Keratinocyte (primary cell): ENCODE data around the gene TAOK3. TPM values are rescaled to one million over a fixed set of nuclear protein-coding genes. Genes with fewer than 3 reads are reported as not detected.

Experiments
- DNase-seq: peaks from one replicate; pipeline ENCODE4 v3.0.0-alpha.2; 2011; ENCODE audit warnings: low read depth, missing footprints, low spot score
- FAIRE-seq: peaks from 2 replicates; lab custom pipeline; 2011; peaks lifted over from hg19 to GRCh38; lab: Jason Lieb, UNC
- H2AFZ ChIP-seq: 2 replicates; pipeline ENCODE4 v1.6.0; 2012; ENCODE audit warnings: low read length, control low read depth, inconsistent platforms; ENCODE audit not compliant: control insufficient read depth
- H3K27ac ChIP-seq: 2 replicates; pipeline ENCODE4 v1.5.1; 2011; ENCODE audit warnings: low read length; ENCODE audit not compliant: control insufficient read depth, insufficient read depth
- H3K27me3 ChIP-seq: 3 replicates; pipeline ENCODE4 v1.6.0; 2011; ENCODE audit warnings: low read length; ENCODE audit not compliant: control insufficient read depth, insufficient read depth; ENCODE audit errors: extremely low read depth
- H3K36me3 ChIP-seq, 2 experiments: 2 replicates in 1 of 2; 3 replicates in 1 of 2; pipeline ENCODE4 v1.5.1; 2011; ENCODE audit warnings: low read length in 2 of 2, mild to moderate bottlenecking in 1 of 2; ENCODE audit not compliant: control insufficient read depth in 2 of 2, insufficient read depth in 2 of 2; ENCODE audit errors: extremely low read depth in 1 of 2
- H3K4me1 ChIP-seq: 3 replicates; pipeline ENCODE4 v1.5.1; 2011; ENCODE audit warnings: low read length; ENCODE audit not compliant: control insufficient read depth, insufficient read depth; ENCODE audit errors: extremely low read depth
- H3K4me2 ChIP-seq: 3 replicates; pipeline ENCODE4 v1.6.0; 2011; ENCODE audit warnings: low read depth, low read length; ENCODE audit not compliant: control insufficient read depth, insufficient read depth; ENCODE audit errors: extremely low read depth
- H3K4me3 ChIP-seq, 3 experiments: fragments of 200-600 bp in 1 of 3; sonication (generic) in 1 of 3; 2 replicates in 2 of 3; 3 replicates in 1 of 3; pipeline ENCODE4 v1.5.1; 2011 to 2016; ENCODE audit warnings: low read length in 3 of 3, mild to moderate bottlenecking in 3 of 3, control low read depth in 2 of 3, inconsistent platforms in 1 of 3, low read depth in 1 of 3, mixed read lengths in 1 of 3, mixed run types in 1 of 3, moderate library complexity in 1 of 3; ENCODE audit not compliant: control insufficient read depth in 2 of 3, insufficient read depth in 2 of 3; ENCODE audit errors: extremely low read depth in 1 of 3
- H3K79me2 ChIP-seq: 2 replicates; pipeline ENCODE4 v1.6.0; 2012; ENCODE audit warnings: low read length; ENCODE audit not compliant: control insufficient read depth, insufficient read depth
- H3K9ac ChIP-seq: 3 replicates; pipeline ENCODE4 v1.6.0; 2011; ENCODE audit warnings: low read length; ENCODE audit not compliant: control insufficient read depth, insufficient read depth; ENCODE audit errors: extremely low read depth
- H3K9me1 ChIP-seq: 3 replicates; pipeline ENCODE4 v1.6.0; 2011; ENCODE audit warnings: low read length; ENCODE audit not compliant: control insufficient read depth, insufficient read depth; ENCODE audit errors: extremely low read depth
- H3K9me3 ChIP-seq: 2 replicates; pipeline ENCODE4 v1.5.1; 2012; ENCODE audit warnings: low read depth, low read length; ENCODE audit not compliant: control insufficient read depth
- H4K20me1 ChIP-seq: 3 replicates; pipeline ENCODE4 v1.6.0; 2011; ENCODE audit warnings: low read length; ENCODE audit not compliant: control insufficient read depth, insufficient read depth; ENCODE audit errors: extremely low read depth
- EZH2 ChIP-seq: IDR thresholded peaks from one replicate; pipeline ENCODE4 v1.6.1; 2012; ENCODE audit warnings: inconsistent platforms, mild to moderate bottlenecking, low read length, moderate library complexity
- dilution Hi-C: fragments of 300-500 bp; cut with MboI; formaldehyde crosslinking; loops from one replicate; pipeline ENCODE4 v1.7.0; 2020; ENCODE audit warnings: low sequenced_read_pairs; ENCODE audit not compliant: extremely low pct_ligation_motif_present
- polyA plus RNA-seq, 5 experiments: library from polyadenylated mRNA; depleted of rRNA in 3 of 5; stranded (reverse) in 3 of 5; stranded (forward) in 1 of 5; unstranded in 1 of 5; fragments of >200 nt; gene quantifications; 1 replicate in 1 of 5; 2 replicates in 3 of 5; 3 replicates in 1 of 5; pipeline versions ENCODE4 v1.2.1 to v1.2.3, GENCODE V29; 2011 to 2012; ENCODE audit warnings: missing spikeins in 2 of 5, low read depth in 1 of 5, low replicate concordance in 1 of 5
- TF ChIP-seq, protein P1 (sequence below), 3 experiments: IDR thresholded peaks in 1 of 3; conservative IDR thresholded peaks in 1 of 3; optimal IDR thresholded peaks in 1 of 3; 2 replicates in 2 of 3; 3 replicates in 1 of 3; pipeline versions ENCODE3 to v1.5.1; 2011; ENCODE audit warnings: low read length in 3 of 3, mild to moderate bottlenecking in 3 of 3, moderate library complexity in 2 of 3, control low read depth in 1 of 3, inconsistent platforms in 1 of 3; ENCODE audit not compliant: insufficient read depth in 2 of 3; ENCODE audit errors: extremely low read depth in 1 of 3

The TAOK3 gene
- polyA plus RNA-seq, 1 donor (not counting 4 experiments of a cell fraction or from before 2014, with no cell fraction given) = 35.0 TPM

DNA sequence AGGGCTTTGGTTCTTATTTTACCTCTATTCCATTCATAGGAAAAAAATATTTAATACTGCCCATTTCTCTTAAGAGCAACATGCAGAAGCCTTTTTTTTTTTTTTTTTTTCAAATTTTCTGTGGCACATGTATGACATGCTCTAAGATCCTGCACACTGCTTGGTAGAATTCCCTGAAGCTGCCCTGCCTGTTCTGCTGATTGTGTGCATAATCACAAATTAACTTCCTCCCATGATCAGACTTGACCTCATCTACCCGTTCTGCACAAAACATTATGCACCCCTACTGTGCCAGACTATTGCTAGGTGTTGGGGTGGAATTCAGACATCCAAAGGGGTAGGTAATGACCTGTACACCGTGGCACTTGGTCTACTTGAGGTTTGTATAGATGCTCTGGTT, 25.8 kb upstream of the TAOK3 start:
- Histone ChIP-seq H3K79me2 (no peaks in the 10 kb centered on the region), H3K4me3 (no peak overlapping the region), H3K27me3 (no peaks in the 10 kb centered on the region), H2AFZ (no peak overlapping the region), H4K20me1 (no peaks in the 10 kb centered on the region), H3K27ac (no peak overlapping the region), H3K36me3 (peaks cover 16 to 22% of the 10 kb centered on the region in 2 experiments), H3K9me1 (no peaks in the 10 kb centered on the region), H3K9me3 (no peaks in the 10 kb centered on the region), H3K4me2 (no peak overlapping the region), H3K9ac (no peak overlapping the region), H3K4me1 (no peaks in the 10 kb centered on the region)
- no peak for FAIRE-seq
- no peak for DNase-seq
- TF ChIP-seq EZH2 = no peak
- TF ChIP-seq, protein P1, sequence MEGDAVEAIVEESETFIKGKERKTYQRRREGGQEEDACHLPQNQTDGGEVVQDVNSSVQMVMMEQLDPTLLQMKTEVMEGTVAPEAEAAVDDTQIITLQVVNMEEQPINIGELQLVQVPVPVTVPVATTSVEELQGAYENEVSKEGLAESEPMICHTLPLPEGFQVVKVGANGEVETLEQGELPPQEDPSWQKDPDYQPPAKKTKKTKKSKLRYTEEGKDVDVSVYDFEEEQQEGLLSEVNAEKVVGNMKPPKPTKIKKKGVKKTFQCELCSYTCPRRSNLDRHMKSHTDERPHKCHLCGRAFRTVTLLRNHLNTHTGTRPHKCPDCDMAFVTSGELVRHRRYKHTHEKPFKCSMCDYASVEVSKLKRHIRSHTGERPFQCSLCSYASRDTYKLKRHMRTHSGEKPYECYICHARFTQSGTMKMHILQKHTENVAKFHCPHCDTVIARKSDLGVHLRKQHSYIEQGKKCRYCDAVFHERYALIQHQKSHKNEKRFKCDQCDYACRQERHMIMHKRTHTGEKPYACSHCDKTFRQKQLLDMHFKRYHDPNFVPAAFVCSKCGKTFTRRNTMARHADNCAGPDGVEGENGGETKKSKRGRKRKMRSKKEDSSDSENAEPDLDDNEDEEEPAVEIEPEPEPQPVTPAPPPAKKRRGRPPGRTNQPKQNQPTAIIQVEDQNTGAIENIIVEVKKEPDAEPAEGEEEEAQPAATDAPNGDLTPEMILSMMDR (optimal IDR thresholded peaks at IDR 0.05 in 1 of 3, IDR thresholded peaks at IDR 0.05 in 1 of 3, conservative IDR thresholded peaks at IDR 0.05 in 1 of 3; ENCODE audit: extremely low read depth in 1 of 3, insufficient read depth in 2 of 3, low read length in 3 of 3) = no peak
- dilution Hi-C loops = no loop called here

DNA sequence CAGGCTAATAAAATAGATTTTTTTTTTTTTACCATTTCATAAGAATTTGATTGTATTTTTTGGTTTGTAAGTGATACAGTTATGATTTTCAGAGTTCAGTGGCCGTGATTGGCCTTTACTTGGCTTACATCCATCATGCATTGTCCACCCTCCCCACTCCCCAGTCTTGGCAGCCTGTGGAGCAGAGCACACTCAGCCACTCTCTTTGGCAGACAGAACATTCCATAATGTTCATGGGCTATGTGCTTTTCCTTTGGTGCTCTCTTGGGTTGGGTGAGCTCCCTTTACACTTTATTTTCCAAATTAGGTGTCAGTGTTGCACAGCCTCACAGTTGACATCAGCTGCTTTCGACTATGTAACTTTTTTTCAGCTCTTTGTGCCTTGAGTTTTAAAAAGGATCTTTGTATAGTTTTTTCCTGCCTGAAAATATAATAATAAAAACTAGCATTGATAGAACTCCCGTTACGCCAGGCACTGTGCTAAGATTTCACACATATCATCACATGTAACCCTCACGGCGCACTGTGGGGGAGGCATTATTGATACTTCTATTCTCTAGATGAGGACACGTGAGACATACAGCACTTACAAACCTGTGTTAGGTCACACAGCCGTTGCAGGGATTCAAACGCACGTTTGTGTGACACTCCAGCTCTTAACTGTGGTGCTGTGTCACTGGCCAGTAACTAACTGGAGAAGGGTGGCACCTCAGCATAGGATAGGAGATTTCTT, 25.2 kb upstream of the TAOK3 start:
- dilution Hi-C loops = no loop called here
- Histone ChIP-seq H3K27me3 (no peaks in the 10 kb centered on the region), H3K4me1 (no peaks in the 10 kb centered on the region), H4K20me1 (no peaks in the 10 kb centered on the region), H3K79me2 (no peaks in the 10 kb centered on the region), H3K4me2 (no peak overlapping the region), H3K27ac (no peak overlapping the region), H3K9me1 (no peaks in the 10 kb centered on the region), H3K9me3 (no peaks in the 10 kb centered on the region), H3K36me3 (peaks cover 16 to 24% of the 10 kb centered on the region in 2 experiments), H3K9ac (no peak overlapping the region), H2AFZ (no peak overlapping the region), H3K4me3 (no peak overlapping the region)
- TF ChIP-seq, protein P1 (optimal IDR thresholded peaks at IDR 0.05 in 1 of 3, IDR thresholded peaks at IDR 0.05 in 1 of 3, conservative IDR thresholded peaks at IDR 0.05 in 1 of 3; ENCODE audit: extremely low read depth in 1 of 3, insufficient read depth in 2 of 3, low read length in 3 of 3) = no peak
- TF ChIP-seq EZH2 = no peak
- DNase-seq (no peak), FAIRE-seq (no peak)
